Measurements from ENCODE around the gene CYP1A2.

The CYP1A2 gene

GRCh38 chr15:74781431-74782258 is 33.0 kb downstream of the CYP1A2 start, which contains the start of gene CSK (continued):
- TF ChIP-seq, protein P1, sequence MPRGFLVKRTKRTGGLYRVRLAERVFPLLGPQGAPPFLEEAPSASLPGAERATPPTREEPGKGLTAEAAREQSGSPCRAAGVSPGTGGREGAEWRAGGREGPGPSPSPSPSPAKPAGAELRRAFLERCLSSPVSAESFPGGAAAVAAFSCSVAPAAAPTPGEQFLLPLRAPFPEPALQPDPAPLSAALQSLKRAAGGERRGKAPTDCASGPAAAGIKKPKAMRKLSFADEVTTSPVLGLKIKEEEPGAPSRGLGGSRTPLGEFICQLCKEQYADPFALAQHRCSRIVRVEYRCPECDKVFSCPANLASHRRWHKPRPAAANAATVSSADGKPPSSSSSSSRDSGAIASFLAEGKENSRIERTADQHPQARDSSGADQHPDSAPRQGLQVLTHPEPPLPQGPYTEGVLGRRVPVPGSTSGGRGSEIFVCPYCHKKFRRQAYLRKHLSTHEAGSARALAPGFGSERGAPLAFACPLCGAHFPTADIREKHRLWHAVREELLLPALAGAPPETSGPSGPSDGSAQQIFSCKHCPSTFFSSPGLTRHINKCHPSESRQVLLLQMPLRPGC (tag by site-specific recombination; IDR thresholded peaks at IDR 0.05): no peak
- TF ChIP-seq ZBTB17 (tag by site-specific recombination; IDR thresholded peaks at IDR 0.05) (peak; percentile 92), PRDM2 (tag by site-specific recombination; IDR thresholded peaks at IDR 0.05; ENCODE audit: borderline replicate concordance) (no peak), ZNF426 (tag by site-specific recombination; IDR thresholded peaks at IDR 0.05) (no peak), ZNF148 (tag by site-specific recombination; IDR thresholded peaks at IDR 0.05; ENCODE audit: borderline replicate concordance) (no peak), MEIS1 (CRISPR knock-in tag; IDR thresholded peaks at IDR 0.05; ENCODE audit: borderline replicate concordance) (0 out of 2 replicates have a peak, but pooled peaks have one; percentile 7), ZNF26 (tag by site-specific recombination; IDR thresholded peaks at IDR 0.05) (no peak), ZNF138 (tag by site-specific recombination; IDR thresholded peaks at IDR 0.05; ENCODE audit: borderline replicate concordance) (no peak), ZNF629 (tag by site-specific recombination; IDR thresholded peaks at IDR 0.05) (0 out of 2 replicates have a peak, but pooled peaks have one; percentile 31), ZNF610 (tag by site-specific recombination; IDR thresholded peaks at IDR 0.05; ENCODE audit: borderline replicate concordance) (no peak), ZNF311 (tag by site-specific recombination; IDR thresholded peaks at IDR 0.05; ENCODE audit: borderline replicate concordance) (no peak), ZEB2 (tag by site-specific recombination; IDR thresholded peaks at IDR 0.05) (peak; percentile 64; the same call in 1 of the 2 replicates), HOXD13 (CRISPR knock-in tag; IDR thresholded peaks at IDR 0.05; ENCODE audit: borderline replicate concordance) (no peak), ZNF114 (tag by site-specific recombination; IDR thresholded peaks at IDR 0.05) (no peak), REPIN1 (tag by site-specific recombination; IDR thresholded peaks at IDR 0.05; ENCODE audit: low read depth) (no peak)
- TF ChIP-seq, protein P2, sequence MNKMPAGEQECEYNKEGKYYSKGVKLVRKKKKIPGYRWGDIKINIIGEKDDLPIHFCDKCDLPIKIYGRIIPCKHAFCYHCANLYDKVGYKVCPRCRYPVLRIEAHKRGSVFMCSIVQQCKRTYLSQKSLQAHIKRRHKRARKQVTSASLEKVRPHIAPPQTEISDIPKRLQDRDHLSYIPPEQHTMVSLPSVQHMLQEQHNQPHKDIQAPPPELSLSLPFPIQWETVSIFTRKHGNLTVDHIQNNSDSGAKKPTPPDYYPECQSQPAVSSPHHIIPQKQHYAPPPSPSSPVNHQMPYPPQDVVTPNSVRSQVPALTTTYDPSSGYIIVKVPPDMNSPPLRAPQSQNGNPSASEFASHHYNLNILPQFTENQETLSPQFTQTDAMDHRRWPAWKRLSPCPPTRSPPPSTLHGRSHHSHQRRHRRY (tag by site-specific recombination; IDR thresholded peaks at IDR 0.05): no peak
- TF ChIP-seq, protein P3, sequence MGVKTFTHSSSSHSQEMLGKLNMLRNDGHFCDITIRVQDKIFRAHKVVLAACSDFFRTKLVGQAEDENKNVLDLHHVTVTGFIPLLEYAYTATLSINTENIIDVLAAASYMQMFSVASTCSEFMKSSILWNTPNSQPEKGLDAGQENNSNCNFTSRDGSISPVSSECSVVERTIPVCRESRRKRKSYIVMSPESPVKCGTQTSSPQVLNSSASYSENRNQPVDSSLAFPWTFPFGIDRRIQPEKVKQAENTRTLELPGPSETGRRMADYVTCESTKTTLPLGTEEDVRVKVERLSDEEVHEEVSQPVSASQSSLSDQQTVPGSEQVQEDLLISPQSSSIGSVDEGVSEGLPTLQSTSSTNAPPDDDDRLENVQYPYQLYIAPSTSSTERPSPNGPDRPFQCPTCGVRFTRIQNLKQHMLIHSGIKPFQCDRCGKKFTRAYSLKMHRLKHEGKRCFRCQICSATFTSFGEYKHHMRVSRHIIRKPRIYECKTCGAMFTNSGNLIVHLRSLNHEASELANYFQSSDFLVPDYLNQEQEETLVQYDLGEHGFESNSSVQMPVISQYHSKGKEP (tag by site-specific recombination; IDR thresholded peaks at IDR 0.05): no peak
- TF ChIP-seq, protein P4, sequence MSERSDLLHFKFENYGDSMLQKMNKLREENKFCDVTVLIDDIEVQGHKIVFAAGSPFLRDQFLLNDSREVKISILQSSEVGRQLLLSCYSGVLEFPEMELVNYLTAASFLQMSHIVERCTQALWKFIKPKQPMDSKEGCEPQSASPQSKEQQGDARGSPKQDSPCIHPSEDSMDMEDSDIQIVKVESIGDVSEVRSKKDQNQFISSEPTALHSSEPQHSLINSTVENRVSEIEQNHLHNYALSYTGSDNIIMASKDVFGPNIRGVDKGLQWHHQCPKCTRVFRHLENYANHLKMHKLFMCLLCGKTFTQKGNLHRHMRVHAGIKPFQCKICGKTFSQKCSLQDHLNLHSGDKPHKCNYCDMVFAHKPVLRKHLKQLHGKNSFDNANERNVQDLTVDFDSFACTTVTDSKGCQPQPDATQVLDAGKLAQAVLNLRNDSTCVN (tag by site-specific recombination; optimal IDR thresholded peaks at IDR 0.05): peak; percentile 16
- TF ChIP-seq, protein P5, sequence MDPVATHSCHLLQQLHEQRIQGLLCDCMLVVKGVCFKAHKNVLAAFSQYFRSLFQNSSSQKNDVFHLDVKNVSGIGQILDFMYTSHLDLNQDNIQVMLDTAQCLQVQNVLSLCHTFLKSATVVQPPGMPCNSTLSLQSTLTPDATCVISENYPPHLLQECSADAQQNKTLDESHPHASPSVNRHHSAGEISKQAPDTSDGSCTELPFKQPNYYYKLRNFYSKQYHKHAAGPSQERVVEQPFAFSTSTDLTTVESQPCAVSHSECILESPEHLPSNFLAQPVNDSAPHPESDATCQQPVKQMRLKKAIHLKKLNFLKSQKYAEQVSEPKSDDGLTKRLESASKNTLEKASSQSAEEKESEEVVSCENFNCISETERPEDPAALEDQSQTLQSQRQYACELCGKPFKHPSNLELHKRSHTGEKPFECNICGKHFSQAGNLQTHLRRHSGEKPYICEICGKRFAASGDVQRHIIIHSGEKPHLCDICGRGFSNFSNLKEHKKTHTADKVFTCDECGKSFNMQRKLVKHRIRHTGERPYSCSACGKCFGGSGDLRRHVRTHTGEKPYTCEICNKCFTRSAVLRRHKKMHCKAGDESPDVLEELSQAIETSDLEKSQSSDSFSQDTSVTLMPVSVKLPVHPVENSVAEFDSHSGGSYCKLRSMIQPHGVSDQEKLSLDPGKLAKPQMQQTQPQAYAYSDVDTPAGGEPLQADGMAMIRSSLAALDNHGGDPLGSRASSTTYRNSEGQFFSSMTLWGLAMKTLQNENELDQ (tag by site-specific recombination; IDR thresholded peaks at IDR 0.05; ENCODE audit: low read depth): no peak

All from HEK293 (cell line).